ENCODE data around the gene RBM28.
A peak's percentile ranks its signal among the peaks of the same experiment; 100 is the strongest.

RBM28 gene

GRCh38 chr7:128356546-128357216 lies 13.0 kb upstream of the RBM28 start:
- Histone ChIP-seq H3K4me3 (ENCODE audit: low read length) (no peak overlapping the region), H3K4me1 (ENCODE audit: control insufficient read depth, insufficient read depth, low read length) (peaks cover 28% of the 10 kb centered on the region), H3K9me3 (ENCODE audit: control insufficient read depth, low read length) (no peaks in the 10 kb centered on the region), H3K36me3 (ENCODE audit: control insufficient read depth, insufficient read depth, low read length, severe bottlenecking) (no peaks in the 10 kb centered on the region), H3K9ac (ENCODE audit: low read length) (no peak overlapping the region), H3K27me3 (replicated peaks; ENCODE audit: control insufficient read depth, insufficient read depth, low read length) (peaks cover 18% of the 10 kb centered on the region)
- DNase-seq (ENCODE audit: low read depth): no peak

DNA sequence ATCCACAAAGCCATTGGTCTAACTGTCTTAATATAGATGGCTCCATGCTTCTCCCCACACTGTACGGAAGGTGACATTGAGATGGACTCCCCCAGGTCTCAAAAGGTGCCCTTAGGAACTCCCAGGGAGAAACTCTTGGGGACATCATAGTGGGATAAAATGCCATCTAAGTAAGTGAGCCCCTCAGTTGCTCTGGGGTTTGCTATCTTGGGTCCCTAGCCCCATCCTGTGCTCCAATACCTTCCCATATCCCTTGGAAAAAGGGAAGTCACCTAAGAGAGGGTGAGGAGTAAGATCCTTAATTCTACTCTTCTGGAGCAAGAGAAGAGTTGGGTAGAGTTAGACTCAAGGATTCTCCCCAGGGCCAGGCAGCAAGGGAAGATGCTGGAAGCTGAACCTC lies 9.9 kb upstream of the RBM28 start:
- Histone ChIP-seq H3K9ac (ENCODE audit: low read length) (no peak overlapping the region), H3K27me3 (replicated peaks; ENCODE audit: control insufficient read depth, insufficient read depth, low read length) (peaks cover 35% of the 10 kb centered on the region), H3K9me3 (ENCODE audit: control insufficient read depth, low read length) (no peaks in the 10 kb centered on the region), H3K36me3 (ENCODE audit: control insufficient read depth, insufficient read depth, low read length, severe bottlenecking) (no peaks in the 10 kb centered on the region), H3K4me3 (ENCODE audit: low read length) (no peak overlapping the region), H3K4me1 (ENCODE audit: control insufficient read depth, insufficient read depth, low read length) (peaks cover 14% of the 10 kb centered on the region)
- no peak for DNase-seq (ENCODE audit: low read depth)

- Histone ChIP-seq H3K9me3 (ENCODE audit: control insufficient read depth, low read length) (no peaks in the 10 kb centered on the region), H3K4me3 (ENCODE audit: low read length) (no peak overlapping the region), H3K36me3 (ENCODE audit: control insufficient read depth, insufficient read depth, low read length, severe bottlenecking) (no peaks in the 10 kb centered on the region), H3K27me3 (replicated peaks; ENCODE audit: control insufficient read depth, insufficient read depth, low read length) (peaks cover 39% of the 10 kb centered on the region), H3K4me1 (ENCODE audit: control insufficient read depth, insufficient read depth, low read length) (peaks cover 10% of the 10 kb centered on the region), H3K9ac (ENCODE audit: low read length) (no peak overlapping the region)
- DNase-seq (ENCODE audit: low read depth): no peak
Measured at GRCh38 chr7:128353189-128353588, 9.5 kb upstream of the RBM28 start.

DNA sequence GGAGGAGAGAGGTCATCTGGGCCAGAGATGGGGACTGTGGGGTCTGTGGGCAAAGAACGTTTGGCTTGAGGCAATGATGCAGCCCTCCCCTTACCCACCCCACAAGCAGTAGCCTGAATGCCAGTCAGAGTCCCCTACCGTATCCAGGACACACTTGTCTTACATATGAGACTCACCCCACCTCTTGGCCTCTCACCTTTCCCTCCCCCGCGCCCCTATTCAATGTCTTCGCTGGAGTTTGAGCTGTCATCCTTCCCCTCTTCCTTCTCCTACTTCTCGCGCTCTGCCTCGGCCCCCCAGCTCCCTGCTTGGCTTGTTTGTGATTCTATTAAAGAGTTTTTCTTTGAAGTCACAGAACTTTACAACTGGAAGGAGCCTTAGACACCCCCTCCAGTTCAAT lies 8.9 kb upstream of the RBM28 start:
- DNase-seq (ENCODE audit: low read depth): no peak
- H3K4me3 ChIP-seq (ENCODE audit: low read length): no peak overlapping the region
- H3K4me1 ChIP-seq (ENCODE audit: control insufficient read depth, insufficient read depth, low read length): peaks cover 5% of the 10 kb centered on the region
- H3K9ac ChIP-seq (ENCODE audit: low read length): no peak overlapping the region
- no peaks in the 10 kb centered on the region for H3K9me3 ChIP-seq (ENCODE audit: control insufficient read depth, low read length)
- H3K36me3 ChIP-seq (ENCODE audit: control insufficient read depth, insufficient read depth, low read length, severe bottlenecking): no peaks in the 10 kb centered on the region
- peaks cover 40% of the 10 kb centered on the region for H3K27me3 ChIP-seq (replicated peaks; ENCODE audit: control insufficient read depth, insufficient read depth, low read length)

- peak; percentile 38 for DNase-seq (ENCODE audit: low read depth)
- Histone ChIP-seq H3K9me3 (ENCODE audit: control insufficient read depth, low read length) (no peaks in the 10 kb centered on the region), H3K27me3 (replicated peaks; ENCODE audit: control insufficient read depth, insufficient read depth, low read length) (peaks cover 40% of the 10 kb centered on the region), H3K4me1 (ENCODE audit: control insufficient read depth, insufficient read depth, low read length) (no peaks in the 10 kb centered on the region), H3K4me3 (ENCODE audit: low read length) (no peak overlapping the region), H3K36me3 (ENCODE audit: control insufficient read depth, insufficient read depth, low read length, severe bottlenecking) (no peaks in the 10 kb centered on the region), H3K9ac (ENCODE audit: low read length) (no peak overlapping the region)
Measured at GRCh38 chr7:128352153-128352537, 8.4 kb upstream of the RBM28 start.

- Histone ChIP-seq H3K4me3 (ENCODE audit: low read length) (no peak overlapping the region), H3K36me3 (ENCODE audit: control insufficient read depth, insufficient read depth, low read length, severe bottlenecking) (no peaks in the 10 kb centered on the region), H3K27me3 (replicated peaks; ENCODE audit: control insufficient read depth, insufficient read depth, low read length) (peaks cover 40% of the 10 kb centered on the region), H3K9ac (ENCODE audit: low read length) (no peak overlapping the region), H3K4me1 (ENCODE audit: control insufficient read depth, insufficient read depth, low read length) (no peaks in the 10 kb centered on the region), H3K9me3 (ENCODE audit: control insufficient read depth, low read length) (no peaks in the 10 kb centered on the region)
- no peak for DNase-seq (ENCODE audit: low read depth)
Measured at GRCh38 chr7:128351296-128352152, 7.8 kb upstream of the RBM28 start.

GRCh38 chr7:128350708-128351295 lies 7.1 kb upstream of the RBM28 start:
- Histone ChIP-seq H3K9me3 (ENCODE audit: control insufficient read depth, low read length) (no peaks in the 10 kb centered on the region), H3K27me3 (replicated peaks; ENCODE audit: control insufficient read depth, insufficient read depth, low read length) (peaks cover 40% of the 10 kb centered on the region), H3K36me3 (ENCODE audit: control insufficient read depth, insufficient read depth, low read length, severe bottlenecking) (no peaks in the 10 kb centered on the region), H3K9ac (ENCODE audit: low read length) (no peak overlapping the region), H3K4me1 (ENCODE audit: control insufficient read depth, insufficient read depth, low read length) (no peaks in the 10 kb centered on the region), H3K4me3 (ENCODE audit: low read length) (no peak overlapping the region)
- no peak for DNase-seq (ENCODE audit: low read depth)

DNA sequence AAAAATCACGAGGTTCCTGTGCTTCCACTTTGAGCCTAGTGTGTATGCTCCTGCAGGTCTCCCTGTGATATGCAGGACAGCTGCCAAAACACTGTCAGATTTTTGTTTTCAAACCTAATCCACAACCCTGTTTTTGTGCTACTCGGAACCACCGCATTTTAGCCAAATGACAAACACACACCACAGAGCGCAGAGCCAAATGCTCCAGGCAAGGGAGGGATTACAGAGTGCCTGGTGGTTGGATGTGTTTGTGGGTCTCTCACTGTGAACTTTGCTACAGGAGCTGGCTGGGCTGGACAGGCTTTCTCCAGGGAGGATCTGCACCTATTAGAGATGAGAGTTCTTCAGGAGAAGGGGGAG lies 5.7 kb upstream of the RBM28 start:
- peak; percentile 44 for DNase-seq (ENCODE audit: low read depth)
- Histone ChIP-seq H3K9me3 (ENCODE audit: control insufficient read depth, low read length) (no peaks in the 10 kb centered on the region), H3K4me1 (ENCODE audit: control insufficient read depth, insufficient read depth, low read length) (no peaks in the 10 kb centered on the region), H3K9ac (ENCODE audit: low read length) (no peak overlapping the region), H3K36me3 (ENCODE audit: control insufficient read depth, insufficient read depth, low read length, severe bottlenecking) (no peaks in the 10 kb centered on the region), H3K27me3 (replicated peaks; ENCODE audit: control insufficient read depth, insufficient read depth, low read length) (peaks cover 40% of the 10 kb centered on the region), H3K4me3 (ENCODE audit: low read length) (no peak overlapping the region)

DNA sequence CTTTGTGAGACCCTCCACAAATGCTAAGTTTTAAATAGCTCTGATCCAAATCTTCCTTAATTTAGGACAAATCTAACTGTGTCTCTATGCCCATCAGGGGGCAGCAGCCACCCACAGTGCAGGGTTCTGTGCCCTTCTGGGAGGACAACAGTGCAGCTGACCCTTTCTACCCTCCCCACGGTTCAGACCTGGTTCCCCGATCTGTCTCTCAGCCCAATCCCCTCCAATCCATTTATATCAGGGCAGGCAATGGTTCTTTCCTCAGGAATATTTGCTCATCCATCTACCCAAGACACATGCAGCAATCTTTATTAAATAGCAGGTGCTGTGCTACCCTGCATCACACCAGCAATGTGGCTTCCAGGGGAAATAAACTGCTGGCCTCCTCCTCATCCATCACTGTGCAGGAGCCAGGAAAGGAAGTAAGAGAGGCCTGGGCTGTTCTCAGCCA lies 4.0 kb upstream of the RBM28 start:
- Histone ChIP-seq H3K27me3 (replicated peaks; ENCODE audit: control insufficient read depth, insufficient read depth, low read length) (peaks cover 26% of the 10 kb centered on the region), H3K36me3 (ENCODE audit: control insufficient read depth, insufficient read depth, low read length, severe bottlenecking) (no peaks in the 10 kb centered on the region), H3K9ac (ENCODE audit: low read length) (no peak overlapping the region), H3K4me3 (ENCODE audit: low read length) (no peak overlapping the region), H3K9me3 (ENCODE audit: control insufficient read depth, low read length) (no peaks in the 10 kb centered on the region), H3K4me1 (ENCODE audit: control insufficient read depth, insufficient read depth, low read length) (peaks cover 7% of the 10 kb centered on the region)
- DNase-seq (ENCODE audit: low read depth): peak; percentile 72

DNA sequence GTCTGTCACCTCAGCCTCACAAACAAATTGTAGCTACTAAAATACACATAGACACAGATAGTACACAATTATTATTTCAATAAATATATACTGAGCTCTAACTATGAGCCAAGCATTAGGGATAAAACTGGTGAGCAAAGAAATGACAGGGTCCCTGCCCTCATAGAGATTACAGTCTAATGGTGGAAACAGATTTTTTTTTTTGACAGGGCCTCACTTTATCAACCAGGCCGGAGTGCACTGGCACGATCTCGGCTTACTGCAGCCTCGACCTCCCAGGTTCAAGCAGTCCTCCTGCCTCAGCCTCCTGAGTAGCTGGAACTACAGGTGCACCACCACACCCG lies 695 bp upstream of the RBM28 start:
- Histone ChIP-seq H3K4me1 (ENCODE audit: control insufficient read depth, insufficient read depth, low read length) (peaks cover 29% of the 10 kb centered on the region), H3K9me3 (ENCODE audit: control insufficient read depth, low read length) (no peaks in the 10 kb centered on the region), H3K4me3 (ENCODE audit: low read length) (no peak overlapping the region), H3K27me3 (replicated peaks; ENCODE audit: control insufficient read depth, insufficient read depth, low read length) (peaks cover 12% of the 10 kb centered on the region), H3K36me3 (ENCODE audit: control insufficient read depth, insufficient read depth, low read length, severe bottlenecking) (peaks cover 5% of the 10 kb centered on the region), H3K9ac (ENCODE audit: low read length) (peak overlapping the region; percentile 98)
- no peak for DNase-seq (ENCODE audit: low read depth)

DNA sequence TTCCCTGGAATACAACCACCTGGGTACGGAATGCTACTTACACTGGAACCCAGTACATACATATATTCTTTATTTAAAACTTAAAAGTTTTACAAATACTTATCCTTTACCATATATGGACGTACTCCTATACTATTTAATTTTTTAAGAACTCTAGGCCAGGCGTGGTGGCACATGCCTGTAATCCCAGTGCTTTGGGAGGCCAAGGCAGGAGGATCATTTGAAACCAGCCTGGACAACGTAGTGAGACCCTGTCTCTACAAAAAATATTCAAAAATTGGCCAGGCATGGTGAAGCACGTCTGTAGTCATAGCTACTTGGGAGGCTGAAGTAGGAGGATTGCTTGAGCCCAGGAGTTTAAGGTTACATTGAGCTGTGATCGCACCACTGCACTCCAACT lies 2.0 kb downstream of the RBM28 start:
- H3K9ac ChIP-seq (ENCODE audit: low read length): peak overlapping the region; percentile 4
- peaks cover 31% of the 10 kb centered on the region for H3K36me3 ChIP-seq (ENCODE audit: control insufficient read depth, insufficient read depth, low read length, severe bottlenecking)
- H3K9me3 ChIP-seq (ENCODE audit: control insufficient read depth, low read length): no peaks in the 10 kb centered on the region
- H3K27me3 ChIP-seq (replicated peaks; ENCODE audit: control insufficient read depth, insufficient read depth, low read length): no peaks in the 10 kb centered on the region
- peaks cover 29% of the 10 kb centered on the region for H3K4me1 ChIP-seq (ENCODE audit: control insufficient read depth, insufficient read depth, low read length)
- DNase-seq (ENCODE audit: low read depth): no peak
- peak overlapping the region; percentile 99 for H3K4me3 ChIP-seq (ENCODE audit: low read length)
